ENCODE data around the gene ATAD1.
"Not testable (repeated sequence)": the region's sequence is repeated elsewhere in the genome, so short reads cannot be mapped to it uniquely, and the experiment has no call there.

DNA sequence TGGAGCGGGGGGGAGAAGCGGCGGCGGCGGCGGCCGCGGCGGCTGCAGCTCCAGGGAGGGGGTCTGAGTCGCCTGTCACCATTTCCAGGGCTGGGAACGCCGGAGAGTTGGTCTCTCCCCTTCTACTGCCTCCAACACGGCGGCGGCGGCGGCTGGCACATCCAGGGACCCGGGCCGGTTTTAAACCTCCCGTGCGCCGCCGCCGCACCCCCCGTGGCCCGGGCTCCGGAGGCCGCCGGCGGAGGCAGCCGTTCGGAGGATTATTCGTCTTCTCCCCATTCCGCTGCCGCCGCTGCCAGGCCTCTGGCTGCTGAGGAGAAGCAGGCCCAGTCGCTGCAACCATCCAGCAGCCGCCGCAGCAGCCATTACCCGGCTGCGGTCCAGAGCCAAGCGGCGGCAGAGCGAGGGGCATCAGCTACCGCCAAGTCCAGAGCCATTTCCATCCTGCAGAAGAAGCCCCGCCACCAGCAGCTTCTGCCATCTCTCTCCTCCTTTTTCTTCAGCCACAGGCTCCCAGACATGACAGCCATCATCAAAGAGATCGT is 46.0 kb upstream of the ATAD1 start:
- TF ChIP-seq, protein P1, sequence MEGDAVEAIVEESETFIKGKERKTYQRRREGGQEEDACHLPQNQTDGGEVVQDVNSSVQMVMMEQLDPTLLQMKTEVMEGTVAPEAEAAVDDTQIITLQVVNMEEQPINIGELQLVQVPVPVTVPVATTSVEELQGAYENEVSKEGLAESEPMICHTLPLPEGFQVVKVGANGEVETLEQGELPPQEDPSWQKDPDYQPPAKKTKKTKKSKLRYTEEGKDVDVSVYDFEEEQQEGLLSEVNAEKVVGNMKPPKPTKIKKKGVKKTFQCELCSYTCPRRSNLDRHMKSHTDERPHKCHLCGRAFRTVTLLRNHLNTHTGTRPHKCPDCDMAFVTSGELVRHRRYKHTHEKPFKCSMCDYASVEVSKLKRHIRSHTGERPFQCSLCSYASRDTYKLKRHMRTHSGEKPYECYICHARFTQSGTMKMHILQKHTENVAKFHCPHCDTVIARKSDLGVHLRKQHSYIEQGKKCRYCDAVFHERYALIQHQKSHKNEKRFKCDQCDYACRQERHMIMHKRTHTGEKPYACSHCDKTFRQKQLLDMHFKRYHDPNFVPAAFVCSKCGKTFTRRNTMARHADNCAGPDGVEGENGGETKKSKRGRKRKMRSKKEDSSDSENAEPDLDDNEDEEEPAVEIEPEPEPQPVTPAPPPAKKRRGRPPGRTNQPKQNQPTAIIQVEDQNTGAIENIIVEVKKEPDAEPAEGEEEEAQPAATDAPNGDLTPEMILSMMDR (IDR thresholded peaks at IDR 0.05; ENCODE audit: borderline replicate concordance, extremely low read depth, low read length, poor library complexity, severe bottlenecking) = not testable (repeated sequence)
- not testable (repeated sequence) for TF ChIP-seq EZH2 (IDR thresholded peaks at IDR 0.05; ENCODE audit: borderline replicate concordance, low read depth, low read length, severe bottlenecking)
